Measurements from ENCODE around the gene TRAF3. TPM values are rescaled to one million over a fixed set of nuclear protein-coding genes. Genes with fewer than 3 reads are reported as not detected.
A peak's percentile ranks its signal among the peaks of the same experiment; 100 is the strongest.

Gene TRAF3
- 13.4 and 19.7 TPM in 2 replicates for total RNA-seq
- polyA plus RNA-seq, result 6.3 and 7.6 TPM in 2 replicates

- TF ChIP-seq, protein P1, sequence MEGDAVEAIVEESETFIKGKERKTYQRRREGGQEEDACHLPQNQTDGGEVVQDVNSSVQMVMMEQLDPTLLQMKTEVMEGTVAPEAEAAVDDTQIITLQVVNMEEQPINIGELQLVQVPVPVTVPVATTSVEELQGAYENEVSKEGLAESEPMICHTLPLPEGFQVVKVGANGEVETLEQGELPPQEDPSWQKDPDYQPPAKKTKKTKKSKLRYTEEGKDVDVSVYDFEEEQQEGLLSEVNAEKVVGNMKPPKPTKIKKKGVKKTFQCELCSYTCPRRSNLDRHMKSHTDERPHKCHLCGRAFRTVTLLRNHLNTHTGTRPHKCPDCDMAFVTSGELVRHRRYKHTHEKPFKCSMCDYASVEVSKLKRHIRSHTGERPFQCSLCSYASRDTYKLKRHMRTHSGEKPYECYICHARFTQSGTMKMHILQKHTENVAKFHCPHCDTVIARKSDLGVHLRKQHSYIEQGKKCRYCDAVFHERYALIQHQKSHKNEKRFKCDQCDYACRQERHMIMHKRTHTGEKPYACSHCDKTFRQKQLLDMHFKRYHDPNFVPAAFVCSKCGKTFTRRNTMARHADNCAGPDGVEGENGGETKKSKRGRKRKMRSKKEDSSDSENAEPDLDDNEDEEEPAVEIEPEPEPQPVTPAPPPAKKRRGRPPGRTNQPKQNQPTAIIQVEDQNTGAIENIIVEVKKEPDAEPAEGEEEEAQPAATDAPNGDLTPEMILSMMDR (IDR thresholded peaks at IDR 0.05; ENCODE audit: low read depth, low read length), result no peak
- Histone ChIP-seq H3K4me1 (ENCODE audit: low read depth) (peaks cover 9% of the 10 kb centered on the region), H3K4me3 (peak within 1 kb of the TSS; percentile 99), H3K27me3 (no peaks in the 10 kb centered on the region), H3K27ac (peak within 1 kb of the TSS; percentile 65), H3K9me3 (ENCODE audit: low read depth) (no peaks in the 10 kb centered on the region), H3K36me3 (no peaks in the 10 kb centered on the region)
- peak; percentile 76 to 82 for DNase-seq (ENCODE audit: low read depth in 1 of 2, low spot score in 1 of 2)
Measured at GRCh38 chr14:102776761-102777710, at the start of gene TRAF3. Gene TRAF3 (plus strand): TSS chr14:102777449. CDS start chr14:102870202, 92,753 bp downstream.

- no peak overlapping the region for H3K4me3 ChIP-seq
- H3K9me3 ChIP-seq (ENCODE audit: low read depth), result no peaks in the 10 kb centered on the region
- DNase-seq (ENCODE audit: low read depth in 1 of 2, low spot score in 1 of 2), result no peak
- TF ChIP-seq, protein P1 (IDR thresholded peaks at IDR 0.05; ENCODE audit: low read depth, low read length), result no peak
- H3K36me3 ChIP-seq, result peaks cover 7% of the 10 kb centered on the region
- peaks cover 15% of the 10 kb centered on the region for H3K4me1 ChIP-seq (ENCODE audit: low read depth)
- no peaks in the 10 kb centered on the region for H3K27me3 ChIP-seq
- no peak overlapping the region for H3K27ac ChIP-seq
Measured at GRCh38 chr14:102728501-102728900, 48.7 kb upstream of the TRAF3 start.

DNA sequence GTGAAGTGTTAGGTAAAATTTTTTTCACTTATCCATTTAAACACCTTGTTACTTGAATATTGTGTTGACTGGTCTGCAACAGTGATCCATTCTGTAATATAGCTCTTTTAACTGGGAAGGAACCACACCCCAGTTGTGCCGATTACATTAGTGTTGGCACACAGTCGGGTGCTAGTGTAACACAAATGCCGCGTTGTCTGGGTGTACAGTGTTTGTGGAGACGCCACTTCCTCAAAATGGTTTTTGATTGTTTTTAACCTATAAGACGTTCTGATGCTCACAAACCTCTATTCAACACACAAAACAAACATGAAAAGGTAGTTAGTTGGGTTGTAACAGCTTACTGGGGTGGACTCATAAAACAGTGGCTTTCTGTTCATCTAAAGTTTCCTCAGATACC lies 48.0 kb upstream of the TRAF3 start:
- H3K36me3 ChIP-seq, result peaks cover 2% of the 10 kb centered on the region
- H3K27me3 ChIP-seq, result no peaks in the 10 kb centered on the region
- DNase-seq (ENCODE audit: low read depth in 1 of 2, low spot score in 1 of 2), result no peak
- TF ChIP-seq, protein P1 (IDR thresholded peaks at IDR 0.05; ENCODE audit: low read depth, low read length), result no peak
- H3K4me3 ChIP-seq, result no peak overlapping the region
- peaks cover 15% of the 10 kb centered on the region for H3K4me1 ChIP-seq (ENCODE audit: low read depth)
- no peaks in the 10 kb centered on the region for H3K9me3 ChIP-seq (ENCODE audit: low read depth)
- H3K27ac ChIP-seq, result no peak overlapping the region

GRCh38 chr14:102729825-102730224 lies 47.4 kb upstream of the TRAF3 start:
- peaks cover 15% of the 10 kb centered on the region for H3K4me1 ChIP-seq (ENCODE audit: low read depth)

GRCh38 chr14:102731101-102731870 lies 46.0 kb upstream of the TRAF3 start:
- Histone ChIP-seq H3K9me3 (ENCODE audit: low read depth) (no peaks in the 10 kb centered on the region), H3K27ac (no peak overlapping the region), H3K27me3 (no peaks in the 10 kb centered on the region), H3K4me3 (no peak overlapping the region), H3K36me3 (peaks cover 2% of the 10 kb centered on the region), H3K4me1 (ENCODE audit: low read depth) (peaks cover 15% of the 10 kb centered on the region)
- no peak for DNase-seq (ENCODE audit: low read depth in 1 of 2, low spot score in 1 of 2)
- TF ChIP-seq, protein P1 (IDR thresholded peaks at IDR 0.05; ENCODE audit: low read depth, low read length), result no peak

More at GRCh38 chr14:102729825-102730224, 47.4 kb upstream of the TRAF3 start:
- no peaks in the 10 kb centered on the region for H3K9me3 ChIP-seq (ENCODE audit: low read depth)
- no peak overlapping the region for H3K4me3 ChIP-seq
- TF ChIP-seq, protein P1 (IDR thresholded peaks at IDR 0.05; ENCODE audit: low read depth, low read length), result no peak
- H3K27ac ChIP-seq, result no peak overlapping the region
- peaks cover 2% of the 10 kb centered on the region for H3K36me3 ChIP-seq
- no peaks in the 10 kb centered on the region for H3K27me3 ChIP-seq
- no peak for DNase-seq (ENCODE audit: low read depth in 1 of 2, low spot score in 1 of 2)

Data from cardiac muscle cell (in vitro differentiated cells and primary cell).